Measurements from ENCODE around the gene DAAM2.

Gene DAAM2

GRCh38 chr6:39765508-39766065, 26.6 kb upstream of the DAAM2 start:
- Histone ChIP-seq H3K4me1 (ENCODE audit: control insufficient read depth, insufficient read depth, low read length, poor library complexity, severe bottlenecking) (no peaks in the 10 kb centered on the region), H3K27ac (ENCODE audit: low read depth, low read length, severe bottlenecking) (no peak overlapping the region), H3K4me3 (ENCODE audit: extremely low read depth, insufficient read depth, low read length, poor library complexity, severe bottlenecking) (no peak overlapping the region), H3K9me3 (ENCODE audit: control insufficient read depth, low read length) (no peaks in the 10 kb centered on the region), H3K36me3 (ENCODE audit: control insufficient read depth, insufficient read depth, low read length) (no peaks in the 10 kb centered on the region)
- WGBS, 2 experiments (ENCODE audit: insufficient coverage in 2 of 2) = 100% methylated on average over 1 of the region's 3 CpGs; no CpG with 5 or more reads in 1 of the 2 experiments

GRCh38 chr6:39769012-39769411, 23.2 kb upstream of the DAAM2 start:
- H3K4me3 ChIP-seq (ENCODE audit: extremely low read depth, insufficient read depth, low read length, poor library complexity, severe bottlenecking) = no peak overlapping the region
- no peaks in the 10 kb centered on the region for H3K36me3 ChIP-seq (ENCODE audit: control insufficient read depth, insufficient read depth, low read length)
- WGBS, 2 experiments (ENCODE audit: insufficient coverage in 2 of 2) = 94 to 96% methylated on average over 3 to 4 of the region's 5 CpGs
- H3K4me1 ChIP-seq (ENCODE audit: control insufficient read depth, insufficient read depth, low read length, poor library complexity, severe bottlenecking) = peaks cover 10% of the 10 kb centered on the region
- no peak overlapping the region for H3K27ac ChIP-seq (ENCODE audit: low read depth, low read length, severe bottlenecking)
- no peaks in the 10 kb centered on the region for H3K9me3 ChIP-seq (ENCODE audit: control insufficient read depth, low read length)

DNA sequence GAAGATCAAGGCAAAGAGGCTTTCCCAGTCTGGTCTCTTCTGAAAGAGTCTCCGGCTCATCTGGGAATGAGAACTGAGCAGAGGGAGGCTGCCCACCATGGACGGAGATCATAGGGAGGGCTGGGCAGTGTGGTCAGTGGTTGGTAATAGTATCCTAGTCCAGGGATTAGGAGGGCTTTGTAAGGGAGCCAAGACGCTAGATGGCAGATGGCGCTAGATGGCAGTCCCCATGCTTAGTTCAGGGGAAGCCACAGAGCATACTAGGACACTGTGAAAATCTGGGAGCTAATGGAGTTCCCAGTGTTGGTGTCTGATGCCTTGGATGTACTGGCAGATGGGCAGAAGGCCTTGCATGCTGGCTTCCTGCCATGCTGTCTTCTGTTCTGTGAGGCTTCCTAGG, 21.7 kb upstream of the DAAM2 start:
- H3K36me3 ChIP-seq (ENCODE audit: control insufficient read depth, insufficient read depth, low read length) = no peaks in the 10 kb centered on the region
- no peak overlapping the region for H3K4me3 ChIP-seq (ENCODE audit: extremely low read depth, insufficient read depth, low read length, poor library complexity, severe bottlenecking)
- H3K9me3 ChIP-seq (ENCODE audit: control insufficient read depth, low read length) = no peaks in the 10 kb centered on the region
- H3K27ac ChIP-seq (ENCODE audit: low read depth, low read length, severe bottlenecking) = no peak overlapping the region
- WGBS, 2 experiments (ENCODE audit: insufficient coverage in 2 of 2) = 81 to 92% methylated on average over 4 of the region's 4 CpGs
- peaks cover 10% of the 10 kb centered on the region for H3K4me1 ChIP-seq (ENCODE audit: control insufficient read depth, insufficient read depth, low read length, poor library complexity, severe bottlenecking)

DNA sequence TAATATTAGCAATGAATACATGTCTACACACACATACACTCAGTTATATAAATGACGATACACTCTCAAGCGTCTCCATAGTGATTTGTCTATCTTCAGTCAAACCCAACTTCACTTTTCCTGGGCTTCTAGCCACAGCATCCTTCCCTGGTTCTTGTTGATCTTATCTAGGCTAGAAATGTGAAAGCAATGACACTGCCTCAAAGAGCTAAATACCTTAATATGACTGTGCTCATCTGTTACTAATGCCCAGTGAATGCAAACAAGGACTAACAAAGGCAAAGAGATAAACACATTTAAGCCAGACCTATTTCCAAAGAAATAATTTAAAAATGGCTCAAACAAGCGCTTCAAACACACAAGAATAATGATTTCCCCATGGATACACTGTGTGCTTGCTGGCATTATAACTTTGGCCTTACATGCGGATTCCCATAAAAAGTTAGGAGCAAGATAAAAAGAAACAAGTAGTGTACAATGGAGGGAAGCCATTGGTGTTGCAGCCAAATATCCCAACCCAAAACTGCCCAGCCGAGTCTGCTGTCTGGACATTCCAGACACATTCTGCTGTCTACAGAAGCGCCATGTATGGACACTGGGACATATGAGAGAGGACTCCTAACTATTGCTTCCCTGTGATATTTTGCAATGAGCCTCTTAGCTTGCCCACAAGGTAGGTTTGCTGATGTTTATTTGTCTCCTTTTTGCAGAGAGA, 19.5 kb upstream of the DAAM2 start:
- H3K4me1 ChIP-seq (ENCODE audit: control insufficient read depth, insufficient read depth, low read length, poor library complexity, severe bottlenecking) = peaks cover 22% of the 10 kb centered on the region
- H3K36me3 ChIP-seq (ENCODE audit: control insufficient read depth, insufficient read depth, low read length) = no peaks in the 10 kb centered on the region
- H3K9me3 ChIP-seq (ENCODE audit: control insufficient read depth, low read length) = no peaks in the 10 kb centered on the region
- H3K27ac ChIP-seq (ENCODE audit: low read depth, low read length, severe bottlenecking) = peak overlapping the region; percentile 89
- no peak overlapping the region for H3K4me3 ChIP-seq (ENCODE audit: extremely low read depth, insufficient read depth, low read length, poor library complexity, severe bottlenecking)
- 90 to 94% methylated on average over 3 to 4 of the region's 6 CpGs for WGBS, 2 experiments (ENCODE audit: insufficient coverage in 2 of 2)

GRCh38 chr6:39773782-39774181, 18.4 kb upstream of the DAAM2 start:
- Histone ChIP-seq H3K36me3 (ENCODE audit: control insufficient read depth, insufficient read depth, low read length) (no peaks in the 10 kb centered on the region), H3K9me3 (ENCODE audit: control insufficient read depth, low read length) (no peaks in the 10 kb centered on the region), H3K4me3 (ENCODE audit: extremely low read depth, insufficient read depth, low read length, poor library complexity, severe bottlenecking) (no peak overlapping the region), H3K4me1 (ENCODE audit: control insufficient read depth, insufficient read depth, low read length, poor library complexity, severe bottlenecking) (peaks cover 25% of the 10 kb centered on the region), H3K27ac (ENCODE audit: low read depth, low read length, severe bottlenecking) (no peak overlapping the region)
- WGBS, 2 experiments (ENCODE audit: insufficient coverage in 2 of 2) = 100% methylated on average over 2 of the region's 2 CpGs; no CpG with 5 or more reads in 1 of the 2 experiments

- Histone ChIP-seq H3K27ac (ENCODE audit: low read depth, low read length, severe bottlenecking) (peak overlapping the region; percentile 86), H3K36me3 (ENCODE audit: control insufficient read depth, insufficient read depth, low read length) (no peaks in the 10 kb centered on the region), H3K4me1 (ENCODE audit: control insufficient read depth, insufficient read depth, low read length, poor library complexity, severe bottlenecking) (peaks cover 25% of the 10 kb centered on the region), H3K4me3 (ENCODE audit: extremely low read depth, insufficient read depth, low read length, poor library complexity, severe bottlenecking) (no peak overlapping the region), H3K9me3 (ENCODE audit: control insufficient read depth, low read length) (no peaks in the 10 kb centered on the region)
- WGBS, 2 experiments (ENCODE audit: insufficient coverage in 2 of 2) = 60% methylated on average over 1 of the region's 2 CpGs; no CpG with 5 or more reads in 1 of the 2 experiments
Measured at GRCh38 chr6:39776581-39776980, 15.6 kb upstream of the DAAM2 start.

- WGBS, 2 experiments (ENCODE audit: insufficient coverage in 2 of 2) = 69 to 72% methylated on average over 9 to 10 of the region's 10 CpGs
- H3K4me3 ChIP-seq (ENCODE audit: extremely low read depth, insufficient read depth, low read length, poor library complexity, severe bottlenecking) = no peak overlapping the region
- H3K9me3 ChIP-seq (ENCODE audit: control insufficient read depth, low read length) = no peaks in the 10 kb centered on the region
- H3K4me1 ChIP-seq (ENCODE audit: control insufficient read depth, insufficient read depth, low read length, poor library complexity, severe bottlenecking) = peaks cover 25% of the 10 kb centered on the region
- H3K36me3 ChIP-seq (ENCODE audit: control insufficient read depth, insufficient read depth, low read length) = no peaks in the 10 kb centered on the region
- peak overlapping the region; percentile 86 for H3K27ac ChIP-seq (ENCODE audit: low read depth, low read length, severe bottlenecking)
Measured at GRCh38 chr6:39777218-39777617, 15.0 kb upstream of the DAAM2 start.

GRCh38 chr6:39777661-39778060, 14.5 kb upstream of the DAAM2 start:
- H3K27ac ChIP-seq (ENCODE audit: low read depth, low read length, severe bottlenecking) = peak overlapping the region; percentile 86
- H3K4me3 ChIP-seq (ENCODE audit: extremely low read depth, insufficient read depth, low read length, poor library complexity, severe bottlenecking) = no peak overlapping the region
- H3K9me3 ChIP-seq (ENCODE audit: control insufficient read depth, low read length) = no peaks in the 10 kb centered on the region
- WGBS, 2 experiments (ENCODE audit: insufficient coverage in 2 of 2) = 88 to 96% methylated on average over 4 of the region's 4 CpGs
- H3K36me3 ChIP-seq (ENCODE audit: control insufficient read depth, insufficient read depth, low read length) = no peaks in the 10 kb centered on the region
- H3K4me1 ChIP-seq (ENCODE audit: control insufficient read depth, insufficient read depth, low read length, poor library complexity, severe bottlenecking) = peaks cover 25% of the 10 kb centered on the region

GRCh38 chr6:39778581-39779255, 13.5 kb upstream of the DAAM2 start:
- Histone ChIP-seq H3K36me3 (ENCODE audit: control insufficient read depth, insufficient read depth, low read length) (no peaks in the 10 kb centered on the region), H3K27ac (ENCODE audit: low read depth, low read length, severe bottlenecking) (no peak overlapping the region), H3K9me3 (ENCODE audit: control insufficient read depth, low read length) (no peaks in the 10 kb centered on the region), H3K4me3 (ENCODE audit: extremely low read depth, insufficient read depth, low read length, poor library complexity, severe bottlenecking) (no peak overlapping the region), H3K4me1 (ENCODE audit: control insufficient read depth, insufficient read depth, low read length, poor library complexity, severe bottlenecking) (peaks cover 15% of the 10 kb centered on the region)
- WGBS, 2 experiments (ENCODE audit: insufficient coverage in 2 of 2) = 100% methylated on average over 2 of the region's 2 CpGs; no CpG with 5 or more reads in 1 of the 2 experiments

DNA sequence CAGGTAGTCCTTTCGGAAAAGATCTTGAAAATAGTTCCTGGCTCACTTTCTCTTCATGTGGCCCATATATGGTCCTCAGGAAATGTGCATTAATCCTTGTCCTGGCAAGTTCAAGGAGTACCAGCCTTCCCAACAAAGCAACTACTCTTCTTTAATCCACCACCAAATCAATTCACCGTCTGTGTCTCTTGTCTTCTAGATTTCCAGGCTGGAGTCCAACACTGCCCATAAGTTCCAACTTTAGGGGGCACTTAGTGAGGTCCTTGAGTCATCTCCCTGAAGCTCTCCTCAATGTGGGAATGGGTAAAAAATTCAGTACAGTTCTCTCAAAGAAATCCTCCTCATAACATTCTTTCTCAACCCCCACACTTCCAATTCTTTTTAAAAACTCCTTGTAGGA, 6.9 kb upstream of the DAAM2 start:
- Histone ChIP-seq H3K27ac (ENCODE audit: low read depth, low read length, severe bottlenecking) (no peak overlapping the region), H3K4me3 (ENCODE audit: extremely low read depth, insufficient read depth, low read length, poor library complexity, severe bottlenecking) (no peak overlapping the region), H3K9me3 (ENCODE audit: control insufficient read depth, low read length) (no peaks in the 10 kb centered on the region), H3K4me1 (ENCODE audit: control insufficient read depth, insufficient read depth, low read length, poor library complexity, severe bottlenecking) (no peaks in the 10 kb centered on the region), H3K36me3 (ENCODE audit: control insufficient read depth, insufficient read depth, low read length) (no peaks in the 10 kb centered on the region)
- 88 to 96% methylated on average over 1 to 2 of the region's 2 CpGs for WGBS, 2 experiments (ENCODE audit: insufficient coverage in 2 of 2)

GRCh38 chr6:39786649-39787048, 5.5 kb upstream of the DAAM2 start:
- Histone ChIP-seq H3K4me3 (ENCODE audit: extremely low read depth, insufficient read depth, low read length, poor library complexity, severe bottlenecking) (no peak overlapping the region), H3K4me1 (ENCODE audit: control insufficient read depth, insufficient read depth, low read length, poor library complexity, severe bottlenecking) (peaks cover 8% of the 10 kb centered on the region), H3K9me3 (ENCODE audit: control insufficient read depth, low read length) (no peaks in the 10 kb centered on the region), H3K27ac (ENCODE audit: low read depth, low read length, severe bottlenecking) (no peak overlapping the region), H3K36me3 (ENCODE audit: control insufficient read depth, insufficient read depth, low read length) (no peaks in the 10 kb centered on the region)
- no CpG with 5 or more reads among the region's 1 CpG for WGBS, 2 experiments (ENCODE audit: insufficient coverage in 2 of 2)
